Adrenal gland (tissue), 12 donors: ENCODE measurements around the gene NT5C1B. TPM values are rescaled to one million over a fixed set of nuclear protein-coding genes. Genes with fewer than 3 reads are reported as not detected.

Experiments used
- DNase-seq, 7 donors: peaks; one replicate each; pipeline ENCODE4 v3.0.0-alpha.2; 2019 to 2020
- H3K27ac ChIP-seq, 5 donors: fragments of 200-600 bp; sonication (generic) in 4 of 5; 1 replicate in 3 of 5; 2 replicates in 2 of 5; pipeline versions ENCODE4 v1.5.1 to v1.8.0; 2016 to 2020; ENCODE audit warnings: mild to moderate bottlenecking in 1 of 5
- H3K27me3 ChIP-seq: fragments of 200-600 bp; 2 replicates; pipeline ENCODE4 v1.8.0; 2021
- H3K36me3 ChIP-seq, 2 donors: fragments of 200-600 bp; replicated peaks in 1 of 2; 1 replicate in 1 of 2; 2 replicates in 1 of 2; pipeline versions ENCODE4 v1.5.1 to v1.8.0; 2018 to 2022
- H3K4me1 ChIP-seq, 2 donors: fragments of 200-600 bp; replicated peaks in 1 of 2; 1 replicate in 1 of 2; 2 replicates in 1 of 2; pipeline versions ENCODE4 v1.5.1 to v1.8.0; 2018 to 2021
- H3K4me3 ChIP-seq, 4 donors: fragments of 200-600 bp; sonication (generic) in 3 of 4; one replicate each; pipeline ENCODE4 v1.5.1; 2016 to 2018
- H3K9me3 ChIP-seq, 3 donors: fragments of 200-600 bp; sonication (generic) in 1 of 3; replicated peaks in 1 of 3; 1 replicate in 2 of 3; 2 replicates in 1 of 3; pipeline versions ENCODE4 v1.5.1 to v1.8.0; 2016 to 2021
- POLR2A ChIP-seq, 2 donors: fragments of 450-650 bp; IDR thresholded peaks; one replicate each; pipeline ENCODE4 v1.6.1; 2017; ENCODE audit warnings: antibody characterized with exemption in 2 of 2, mild to moderate bottlenecking in 2 of 2, moderate library complexity in 1 of 2
- whole genome bisulfite sequencing, 4 donors: extraction: QIAGEN DNeasy Blood & Tissue Kit in 2 of 4; methylation state at CpG; one replicate each; pipeline versions ENCODE4 v1.1.5 to v1.1.7; 2013 to 2017; 5-methylcytosine and 5-hydroxymethylcytosine counted together
- intact Hi-C, 2 donors: fragments of 100-400 bp; cut with DNase I; formaldehyde crosslinking; loops; one replicate each; pipeline versions ENCODE4 v1.14.1 to v1.15.0; 2022 to 2023
- polyA plus RNA-seq, 3 donors: library from polyadenylated mRNA; stranded (reverse); fragments of 200-250 nt in 2 of 3; fragments of 350-450 nt in 1 of 3; fragmentation: Illumina TruSeq in 1 of 3; extraction: RNeasy Lipid Tissue Mini Kit (QIAGEN cat#74804) in 1 of 3; gene quantifications; one replicate each; pipeline ENCODE4 v1.2.3, GENCODE V29; 2013 to 2014
- total RNA-seq, 9 donors: library from RNA; depleted of rRNA in 4 of 9; stranded (reverse); fragments of >200 nt in 4 of 9; fragments of 120-200 nt in 1 of 9; fragmentation: NEBNext Ultra II Directional in 1 of 9; extraction: Animal tissue kit (Norgen Biotek cat#: 25700) in 1 of 9; gene quantifications; one replicate each; pipeline versions ENCODE4 v1.1.0 to v1.2.4, GENCODE V29; 2013 to 2023
- TF ChIP-seq, protein P1 (sequence below), 6 experiments: fragments of 450-650 bp in 4 of 6; fragments of 200-600 bp in 2 of 6; sonication (generic) in 1 of 6; IDR thresholded peaks; 1 replicate in 5 of 6; 2 replicates in 1 of 6; pipeline versions ENCODE4 v1.5.1 to v1.8.0; 2016 to 2021; ENCODE audit warnings: antibody characterized with exemption in 6 of 6, mild to moderate bottlenecking in 2 of 6, moderate library complexity in 1 of 6
- donor health status: healthy with polysubstance abuse.
- donor health status: Bipolar disorder and iron deficiency.
- donor health status: DM: yes; HTN: yes; CAD: no.
- donor health status: DM: no; HTN: no; CAD: no.
- donor health status: DM: no; HTN: no; CAD: no.
- donor health status: DM: yes; HTN: yes; CAD: no.

Gene NT5C1B
- total and polyA plus RNA-seq, 12 donors, result not detected

DNA sequence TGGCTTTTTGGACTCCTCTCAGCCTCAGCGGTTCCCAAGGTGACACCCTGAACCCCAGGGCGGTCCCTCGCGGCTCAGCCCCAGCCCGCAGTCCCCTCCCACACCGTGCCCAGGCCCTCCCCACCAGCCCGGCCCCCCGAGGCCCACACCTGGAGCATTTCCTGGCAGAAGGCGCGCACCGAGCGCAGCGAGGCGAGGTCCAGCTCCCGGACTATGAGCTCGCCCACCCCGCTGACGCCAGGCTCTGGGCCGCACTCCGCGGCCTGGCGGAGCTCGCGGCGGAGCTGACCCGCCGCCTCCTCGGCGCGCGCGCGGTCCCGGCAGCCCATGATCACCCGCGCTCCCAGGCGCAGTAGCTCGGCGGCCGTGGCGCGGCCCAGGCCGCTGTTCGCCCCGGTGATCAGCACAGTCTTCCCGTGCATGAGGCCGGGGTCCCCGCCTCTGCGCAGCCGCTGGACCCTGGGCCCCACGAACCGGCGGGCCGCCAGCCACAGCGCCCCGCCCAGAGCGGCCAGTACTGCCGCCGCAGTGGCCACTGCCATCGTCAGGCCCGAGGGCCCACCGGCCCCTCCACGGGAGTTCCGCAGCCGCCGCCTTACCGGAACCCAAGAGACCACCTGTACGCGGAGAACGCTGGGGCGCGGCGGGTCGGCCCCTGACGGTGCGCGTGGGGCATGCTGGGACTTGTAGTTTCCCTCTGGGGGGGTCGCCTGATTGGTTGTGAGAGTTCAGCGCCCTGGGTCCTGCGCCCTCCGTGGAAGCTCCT lies 29.2 kb downstream of the NT5C1B start, which contains the start of gene RDH14:
RDH14 (minus strand) TSS at position 623 of the 766 bp plus-strand sequence; CDS start at position 542, 81 bp downstream.
- H3K36me3 ChIP-seq, result peaks cover 0 to 5% of the 10 kb centered on the region in 2 donors
- peak within 1 kb of the TSS; percentile 91 to 100 (median 98) for H3K27ac ChIP-seq
- TF ChIP-seq, protein P1, sequence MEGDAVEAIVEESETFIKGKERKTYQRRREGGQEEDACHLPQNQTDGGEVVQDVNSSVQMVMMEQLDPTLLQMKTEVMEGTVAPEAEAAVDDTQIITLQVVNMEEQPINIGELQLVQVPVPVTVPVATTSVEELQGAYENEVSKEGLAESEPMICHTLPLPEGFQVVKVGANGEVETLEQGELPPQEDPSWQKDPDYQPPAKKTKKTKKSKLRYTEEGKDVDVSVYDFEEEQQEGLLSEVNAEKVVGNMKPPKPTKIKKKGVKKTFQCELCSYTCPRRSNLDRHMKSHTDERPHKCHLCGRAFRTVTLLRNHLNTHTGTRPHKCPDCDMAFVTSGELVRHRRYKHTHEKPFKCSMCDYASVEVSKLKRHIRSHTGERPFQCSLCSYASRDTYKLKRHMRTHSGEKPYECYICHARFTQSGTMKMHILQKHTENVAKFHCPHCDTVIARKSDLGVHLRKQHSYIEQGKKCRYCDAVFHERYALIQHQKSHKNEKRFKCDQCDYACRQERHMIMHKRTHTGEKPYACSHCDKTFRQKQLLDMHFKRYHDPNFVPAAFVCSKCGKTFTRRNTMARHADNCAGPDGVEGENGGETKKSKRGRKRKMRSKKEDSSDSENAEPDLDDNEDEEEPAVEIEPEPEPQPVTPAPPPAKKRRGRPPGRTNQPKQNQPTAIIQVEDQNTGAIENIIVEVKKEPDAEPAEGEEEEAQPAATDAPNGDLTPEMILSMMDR (IDR thresholded peaks at IDR 0.05), result no peak
- TF ChIP-seq POLR2A (IDR thresholded peaks at IDR 0.05), result peak; percentile 70 to 74
- no peaks in the 10 kb centered on the region for H3K27me3 ChIP-seq
- peak; percentile 94 to 98 (median 95) for DNase-seq
- no peaks in the 10 kb centered on the region for H3K9me3 ChIP-seq
- peak within 1 kb of the TSS; percentile 78 to 98 (median 94) for H3K4me3 ChIP-seq
- peaks cover 6 to 21% of the 10 kb centered on the region in 2 donors for H3K4me1 ChIP-seq
- intact Hi-C loops, result no loop called here
- WGBS, 4 donors, result 0 to 1% (median 0%) methylated on average over 6 to 81 of the region's 81 CpGs

DNA sequence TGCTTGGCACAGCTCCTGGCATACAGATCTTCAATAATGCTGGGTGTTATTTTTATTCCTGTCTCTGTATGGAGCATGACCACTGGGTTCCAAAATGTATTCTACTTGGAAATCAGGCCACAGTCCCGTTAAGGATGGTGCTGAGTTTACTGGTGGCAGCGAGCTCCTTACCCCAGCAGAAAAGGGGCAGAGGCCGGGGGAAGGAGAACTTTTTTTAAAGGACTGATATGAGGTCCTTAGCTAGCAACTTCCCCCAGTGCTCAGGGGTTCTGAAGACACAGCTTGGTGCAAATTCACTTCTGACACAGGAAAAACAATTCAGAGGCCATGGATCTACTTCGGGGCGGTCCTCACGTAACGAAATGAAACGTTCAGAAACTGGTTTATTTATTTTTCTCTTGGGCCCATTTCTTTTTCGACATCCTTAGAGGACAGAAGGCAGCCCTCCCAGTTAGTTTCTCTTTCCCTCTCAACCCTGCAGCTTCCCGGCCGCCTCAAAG lies 29.8 kb downstream of the NT5C1B start:
- Histone ChIP-seq H3K27me3 (no peaks in the 10 kb centered on the region), H3K9me3 (no peaks in the 10 kb centered on the region), H3K27ac (peak overlapping the region; percentile 91 to 100 (median 98)), H3K4me1 (peaks cover 6 to 21% of the 10 kb centered on the region in 2 donors), H3K36me3 (peaks cover 0 to 11% of the 10 kb centered on the region in 2 donors), H3K4me3 (peak overlapping the region; percentile 78 to 98 (median 94))
- intact Hi-C loops, result no loop called here
- WGBS, 4 donors, result 0 to 3% (median 1%) methylated on average over 11 of the region's 11 CpGs
- TF ChIP-seq, protein P1 (IDR thresholded peaks at IDR 0.05), result no peak
- TF ChIP-seq POLR2A (IDR thresholded peaks at IDR 0.05), result no peak
- DNase-seq, result peak in 2 of 7 donors; percentile 10 to 17

DNA sequence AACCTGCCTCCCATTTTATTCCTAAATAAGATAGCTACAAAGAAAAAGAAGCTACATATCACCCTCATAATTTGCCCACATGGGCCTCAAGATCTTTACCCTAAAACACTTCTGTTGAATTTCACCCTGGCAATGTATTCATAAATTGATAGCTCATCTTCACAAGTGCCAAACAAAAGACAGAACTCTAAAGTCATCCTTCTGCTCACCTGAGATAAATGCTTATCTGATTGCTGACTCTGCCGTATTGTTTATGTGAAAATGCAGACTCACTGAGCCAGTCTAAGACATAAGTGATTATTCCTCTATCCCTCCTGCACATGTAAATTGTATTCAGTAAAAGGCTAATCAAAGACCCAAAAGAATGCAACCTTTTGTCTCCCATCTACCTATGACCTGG lies 30.9 kb downstream of the NT5C1B start:
- TF ChIP-seq, protein P1 (IDR thresholded peaks at IDR 0.05), result no peak
- no peak for TF ChIP-seq POLR2A (IDR thresholded peaks at IDR 0.05)
- Histone ChIP-seq H3K4me3 (no peak overlapping the region), H3K9me3 (no peaks in the 10 kb centered on the region), H3K27ac (no peak overlapping the region), H3K36me3 (peaks cover 0 to 14% of the 10 kb centered on the region in 2 donors), H3K27me3 (no peaks in the 10 kb centered on the region), H3K4me1 (peaks cover 6 to 21% of the 10 kb centered on the region in 2 donors)
- 67 to 90% (median 78%) methylated on average over 1 of the region's 1 CpG for WGBS, 4 donors
- DNase-seq, result no peak
- intact Hi-C loops, result no loop called here

DNA sequence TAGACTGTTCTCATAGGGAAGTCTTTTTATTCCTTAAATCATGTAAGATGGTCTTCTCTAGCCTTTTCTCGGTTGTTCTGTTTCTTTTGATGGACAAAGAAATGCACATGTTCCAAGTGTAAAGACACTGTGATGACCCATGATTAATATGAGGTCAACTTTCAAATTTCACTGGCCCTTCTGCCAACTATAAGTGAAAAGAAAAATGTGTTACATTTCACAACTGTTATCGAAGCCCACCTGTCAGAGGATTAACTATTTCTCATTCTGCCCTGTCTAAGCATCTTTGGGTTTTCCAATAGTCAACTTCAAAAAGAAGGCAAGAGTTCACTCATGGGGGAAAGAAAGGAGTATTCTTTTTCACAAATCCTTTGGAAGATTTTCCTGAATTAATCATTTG lies 32.2 kb downstream of the NT5C1B start:
- Histone ChIP-seq H3K9me3 (no peaks in the 10 kb centered on the region), H3K4me1 (peaks cover 6 to 34% of the 10 kb centered on the region in 2 donors), H3K4me3 (no peak overlapping the region), H3K36me3 (peaks cover 0 to 14% of the 10 kb centered on the region in 2 donors), H3K27ac (no peak overlapping the region), H3K27me3 (no peaks in the 10 kb centered on the region)
- TF ChIP-seq, protein P1 (IDR thresholded peaks at IDR 0.05), result no peak
- DNase-seq, result no peak
- intact Hi-C loops, result no loop called here
- WGBS, 4 donors, result 46 to 64% (median 55%) methylated on average over 2 of the region's 2 CpGs
